ENCODE measurements around the gene ETNK1. TPM values are rescaled to one million over a fixed set of nuclear protein-coding genes. Genes with fewer than 3 reads are reported as not detected.

The ETNK1 gene
- total and polyA plus RNA-seq, 2 donors, result 10.3 to 84.3 TPM

GRCh38 chr12:22653791-22654190 lies 28.8 kb downstream of the ETNK1 start:
- DNase-seq (ENCODE audit: extremely low spot score), result no peak
- Histone ChIP-seq H3K27ac (ENCODE audit: low read depth) (no peak overlapping the region), H3K4me3 (ENCODE audit: low read depth, low read length) (no peak overlapping the region), H3K36me3 (ENCODE audit: insufficient read depth) (no peaks in the 10 kb centered on the region), H3K4me1 (ENCODE audit: insufficient read depth) (no peaks in the 10 kb centered on the region)

GRCh38 chr12:22656376-22656775 lies 31.4 kb downstream of the ETNK1 start:
- Histone ChIP-seq H3K4me1 (ENCODE audit: insufficient read depth) (no peaks in the 10 kb centered on the region), H3K4me3 (ENCODE audit: low read depth, low read length) (no peak overlapping the region), H3K36me3 (ENCODE audit: insufficient read depth) (no peaks in the 10 kb centered on the region), H3K27ac (ENCODE audit: low read depth) (no peak overlapping the region)
- 53% methylated on average over 5 of the region's 5 CpGs for WGBS
- DNase-seq (ENCODE audit: extremely low spot score), result no peak

GRCh38 chr12:22656831-22657230 lies 31.9 kb downstream of the ETNK1 start:
- Histone ChIP-seq H3K27ac (ENCODE audit: low read depth) (no peak overlapping the region), H3K4me3 (ENCODE audit: low read depth, low read length) (no peak overlapping the region), H3K36me3 (ENCODE audit: insufficient read depth) (no peaks in the 10 kb centered on the region), H3K4me1 (ENCODE audit: insufficient read depth) (no peaks in the 10 kb centered on the region)
- 81% methylated on average over 1 of the region's 1 CpG for WGBS
- DNase-seq (ENCODE audit: extremely low spot score), result no peak

- Histone ChIP-seq H3K36me3 (ENCODE audit: insufficient read depth) (no peaks in the 10 kb centered on the region), H3K27ac (ENCODE audit: low read depth) (no peak overlapping the region), H3K4me3 (ENCODE audit: low read depth, low read length) (no peak overlapping the region), H3K4me1 (ENCODE audit: insufficient read depth) (no peaks in the 10 kb centered on the region)
- 88% methylated on average over 1 of the region's 1 CpG for WGBS
- no peak for DNase-seq (ENCODE audit: extremely low spot score)
These were observed 32.6 kb downstream of the ETNK1 start for GRCh38 chr12:22657538-22657937.

- no peak overlapping the region for H3K4me3 ChIP-seq (ENCODE audit: low read depth, low read length)
- H3K27ac ChIP-seq (ENCODE audit: low read depth), result no peak overlapping the region
- no peaks in the 10 kb centered on the region for H3K4me1 ChIP-seq (ENCODE audit: insufficient read depth)
- 96% methylated on average over 2 of the region's 2 CpGs for WGBS
- no peaks in the 10 kb centered on the region for H3K36me3 ChIP-seq (ENCODE audit: insufficient read depth)
- DNase-seq (ENCODE audit: extremely low spot score), result no peak
These were observed 33.2 kb downstream of the ETNK1 start for GRCh38 chr12:22658214-22658613.

- WGBS, result 99% methylated on average over 1 of the region's 1 CpG
- no peaks in the 10 kb centered on the region for H3K4me1 ChIP-seq (ENCODE audit: insufficient read depth)
- H3K27ac ChIP-seq (ENCODE audit: low read depth), result no peak overlapping the region
- H3K36me3 ChIP-seq (ENCODE audit: insufficient read depth), result no peaks in the 10 kb centered on the region
- DNase-seq (ENCODE audit: extremely low spot score), result no peak
- no peak overlapping the region for H3K4me3 ChIP-seq (ENCODE audit: low read depth, low read length)
These were observed 37.4 kb downstream of the ETNK1 start for GRCh38 chr12:22662356-22662755.

- Histone ChIP-seq H3K4me1 (ENCODE audit: insufficient read depth) (no peaks in the 10 kb centered on the region), H3K4me3 (ENCODE audit: low read depth, low read length) (no peak overlapping the region), H3K27ac (ENCODE audit: low read depth) (no peak overlapping the region), H3K36me3 (ENCODE audit: insufficient read depth) (no peaks in the 10 kb centered on the region)
- DNase-seq (ENCODE audit: extremely low spot score), result no peak
These were observed 40.5 kb downstream of the ETNK1 start for GRCh38 chr12:22665476-22665875.

- Histone ChIP-seq H3K4me3 (ENCODE audit: low read depth, low read length) (no peak overlapping the region), H3K4me1 (ENCODE audit: insufficient read depth) (no peaks in the 10 kb centered on the region), H3K27ac (ENCODE audit: low read depth) (no peak overlapping the region), H3K36me3 (ENCODE audit: insufficient read depth) (no peaks in the 10 kb centered on the region)
- no peak for DNase-seq (ENCODE audit: extremely low spot score)
- 32% methylated on average over 1 of the region's 1 CpG for WGBS
These were observed 42.2 kb downstream of the ETNK1 start for GRCh38 chr12:22667122-22667521.

GRCh38 chr12:22668441-22668840 lies 43.5 kb downstream of the ETNK1 start:
- no peaks in the 10 kb centered on the region for H3K4me1 ChIP-seq (ENCODE audit: insufficient read depth)
- no peak for DNase-seq (ENCODE audit: extremely low spot score)
- WGBS, result 98% methylated on average over 6 of the region's 6 CpGs
- no peaks in the 10 kb centered on the region for H3K36me3 ChIP-seq (ENCODE audit: insufficient read depth)
- no peak overlapping the region for H3K27ac ChIP-seq (ENCODE audit: low read depth)
- no peak overlapping the region for H3K4me3 ChIP-seq (ENCODE audit: low read depth, low read length)

GRCh38 chr12:22670762-22671161 lies 45.8 kb downstream of the ETNK1 start:
- H3K4me1 ChIP-seq (ENCODE audit: insufficient read depth), result no peaks in the 10 kb centered on the region
- no peak overlapping the region for H3K27ac ChIP-seq (ENCODE audit: low read depth)
- H3K4me3 ChIP-seq (ENCODE audit: low read depth, low read length), result no peak overlapping the region
- DNase-seq (ENCODE audit: extremely low spot score), result no peak
- peaks cover 2% of the 10 kb centered on the region for H3K36me3 ChIP-seq (ENCODE audit: insufficient read depth)

GRCh38 chr12:22672951-22673350 lies 48.0 kb downstream of the ETNK1 start:
- no peaks in the 10 kb centered on the region for H3K4me1 ChIP-seq (ENCODE audit: insufficient read depth)
- no peak overlapping the region for H3K27ac ChIP-seq (ENCODE audit: low read depth)
- peaks cover 2% of the 10 kb centered on the region for H3K36me3 ChIP-seq (ENCODE audit: insufficient read depth)
- no peak overlapping the region for H3K4me3 ChIP-seq (ENCODE audit: low read depth, low read length)
- 39% methylated on average over 3 of the region's 3 CpGs for WGBS
- no peak for DNase-seq (ENCODE audit: extremely low spot score)

- Histone ChIP-seq H3K36me3 (ENCODE audit: insufficient read depth) (peaks cover 8% of the 10 kb centered on the region), H3K4me3 (ENCODE audit: low read depth, low read length) (no peak overlapping the region)
- WGBS, result 91% methylated on average over 6 of the region's 6 CpGs
These were observed 53.0 kb downstream of the ETNK1 start for GRCh38 chr12:22677781-22678574.

GRCh38 chr12:22682663-22683062 lies 57.7 kb downstream of the ETNK1 start:
- Histone ChIP-seq H3K27ac (ENCODE audit: low read depth) (no peak overlapping the region), H3K36me3 (ENCODE audit: insufficient read depth) (peaks cover 7% of the 10 kb centered on the region), H3K4me3 (ENCODE audit: low read depth, low read length) (no peak overlapping the region), H3K4me1 (ENCODE audit: insufficient read depth) (no peaks in the 10 kb centered on the region)
- 89% methylated on average over 2 of the region's 2 CpGs for WGBS
- no peak for DNase-seq (ENCODE audit: extremely low spot score)

More at GRCh38 chr12:22677781-22678574, 53.0 kb downstream of the ETNK1 start:
- no peak for DNase-seq (ENCODE audit: extremely low spot score)
- H3K27ac ChIP-seq (ENCODE audit: low read depth), result no peak overlapping the region
- H3K4me1 ChIP-seq (ENCODE audit: insufficient read depth), result no peaks in the 10 kb centered on the region

GRCh38 chr12:22683131-22683530 lies 58.2 kb downstream of the ETNK1 start:
- H3K4me3 ChIP-seq (ENCODE audit: low read depth, low read length), result no peak overlapping the region
- H3K4me1 ChIP-seq (ENCODE audit: insufficient read depth), result no peaks in the 10 kb centered on the region
- H3K27ac ChIP-seq (ENCODE audit: low read depth), result no peak overlapping the region
- no peak for DNase-seq (ENCODE audit: extremely low spot score)
- WGBS, result 73% methylated on average over 1 of the region's 1 CpG
- peaks cover 6% of the 10 kb centered on the region for H3K36me3 ChIP-seq (ENCODE audit: insufficient read depth)
